Nucleus accumbens (tissue), 56 donors: ENCODE results near the gene MYLIP.

Experiments
- DNase-seq, 56 donors: peaks; one replicate each; lab custom pipeline; 2025; lab: John Stamatoyannopoulos, UW

The MYLIP gene

GRCh38 chr6:16128759-16129622 is at the start of gene MYLIP:
Gene MYLIP, plus strand, starts transcription at chr6:16129086. Its CDS starts 237 bp downstream, at chr6:16129323.
- DNase-seq: peak; percentile 83 to 99 (median 98)

DNA sequence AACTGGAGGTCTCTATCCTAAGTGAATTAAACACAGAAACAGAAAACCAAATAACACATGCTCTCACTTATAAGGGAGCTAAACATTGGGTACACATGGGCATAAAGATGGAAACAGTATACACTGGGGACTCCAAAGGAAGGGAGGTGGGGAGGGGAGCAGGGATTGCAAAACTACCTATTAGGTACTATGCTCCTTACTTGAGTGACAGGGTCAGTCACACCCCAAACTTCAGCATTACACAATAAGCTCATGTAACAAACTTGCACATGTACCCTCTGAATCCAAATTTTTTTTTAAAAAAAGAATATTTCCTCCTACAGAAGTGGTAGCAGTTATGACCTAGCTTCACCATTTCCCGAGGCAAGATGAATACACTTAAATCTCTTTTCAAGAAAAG is 49.5 kb upstream of the MYLIP start:
- no peak for DNase-seq

DNA sequence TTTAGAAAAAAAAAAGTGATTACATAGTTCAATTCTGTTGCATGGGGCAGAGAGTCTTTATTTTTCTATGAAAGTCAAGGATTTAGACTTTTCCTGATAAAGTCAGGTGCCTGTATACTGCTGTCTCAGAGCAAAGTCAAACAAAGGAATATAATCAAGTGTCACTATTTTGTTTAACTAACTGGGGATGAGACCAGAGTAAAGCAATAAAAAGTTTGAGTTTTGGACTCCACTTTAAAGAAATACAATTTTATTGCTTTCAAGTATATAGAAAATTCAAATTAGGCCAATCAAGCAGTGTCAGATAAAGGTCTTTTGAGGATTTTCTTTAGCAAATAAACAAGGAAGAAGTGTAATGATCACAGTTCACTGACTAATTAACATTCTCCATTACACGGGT is 48.7 kb upstream of the MYLIP start:
- DNase-seq: no peak

GRCh38 chr6:16081326-16081725 is 47.6 kb upstream of the MYLIP start:
- DNase-seq: no peak

DNA sequence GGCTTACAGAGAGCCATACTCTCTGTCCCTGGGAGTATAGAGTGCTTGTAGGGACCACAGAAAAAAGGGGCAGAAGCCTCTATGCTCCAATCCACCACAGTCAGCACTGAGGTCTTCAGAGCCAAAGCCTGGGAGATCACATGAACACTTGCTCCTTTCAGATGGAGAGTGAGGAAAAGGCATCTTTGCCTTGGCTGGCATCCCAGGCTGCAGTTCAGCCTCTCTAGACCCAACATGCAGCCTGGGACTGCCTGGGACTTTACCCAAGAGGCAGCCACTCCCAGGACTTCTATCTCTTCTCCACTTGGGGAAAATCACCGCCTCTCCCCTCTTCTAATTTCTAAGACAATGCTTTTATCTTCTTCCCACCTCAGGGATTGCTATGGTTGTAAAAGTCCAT is 46.5 kb upstream of the MYLIP start:
- DNase-seq: peak in 2 of 56 donors; percentile 1 to 2

- no peak for DNase-seq
These were observed 41.9 kb upstream of the MYLIP start for GRCh38 chr6:16086965-16087364.

DNA sequence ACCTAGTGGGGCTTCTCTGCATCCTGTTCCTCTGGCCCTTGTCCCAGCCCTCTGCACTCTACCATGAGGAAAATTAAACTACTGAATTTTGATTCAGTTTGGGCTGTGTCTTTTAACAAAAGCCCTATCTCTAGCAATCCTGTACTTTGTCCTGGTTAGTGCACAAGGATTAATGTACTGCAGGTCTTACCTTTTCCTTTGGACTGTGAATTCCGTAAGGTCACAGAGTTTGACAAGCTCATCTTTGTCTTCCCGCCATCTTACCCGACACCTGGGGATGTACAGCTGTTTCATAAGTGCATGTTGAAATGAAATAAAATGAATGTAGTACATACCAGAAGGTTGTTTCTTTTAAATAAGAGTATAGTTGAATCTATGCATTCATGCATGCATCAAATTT is 41.5 kb upstream of the MYLIP start:
- DNase-seq: no peak

- no peak for DNase-seq
These were observed 40.5 kb upstream of the MYLIP start for GRCh38 chr6:16088409-16088808.

DNA sequence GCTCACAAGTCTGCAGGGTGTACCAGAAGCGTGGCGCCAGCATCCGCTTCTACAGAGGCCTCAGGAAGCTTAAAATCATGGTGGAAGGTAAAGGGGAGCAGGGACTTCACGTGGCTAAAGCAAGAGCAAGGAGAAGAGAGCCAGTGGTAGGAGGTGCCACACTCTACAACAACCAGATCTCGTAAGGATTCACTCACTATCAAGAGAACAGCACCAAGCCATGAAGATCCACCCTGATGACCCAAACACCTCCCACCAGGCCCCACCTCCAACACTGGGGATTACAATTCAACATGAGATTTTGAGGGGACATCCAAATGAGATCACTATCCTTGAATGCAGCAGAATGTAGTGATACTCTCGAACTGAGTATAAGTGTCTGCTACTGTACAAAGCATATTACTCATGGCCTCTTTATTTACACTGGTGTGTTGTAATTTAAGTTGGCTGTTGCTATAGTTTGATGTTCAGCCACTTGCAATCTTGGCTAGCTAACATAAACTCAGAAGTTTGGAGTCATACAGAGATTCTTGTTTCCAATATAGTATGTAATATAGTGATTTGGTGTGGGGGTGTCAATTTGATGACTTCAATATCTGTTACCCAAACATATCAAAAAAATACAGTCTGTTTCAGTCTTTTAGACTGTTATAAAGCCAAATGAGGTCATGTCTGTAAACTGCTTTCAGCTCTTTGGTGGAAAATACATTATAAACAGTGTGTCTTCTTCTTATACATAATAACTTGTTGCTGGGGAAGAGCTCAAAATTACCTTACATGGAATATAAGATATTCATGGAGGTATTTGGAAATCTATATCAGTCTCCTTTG is 39.4 kb upstream of the MYLIP start:
- no peak for DNase-seq

GRCh38 chr6:16090452-16090851 is 38.4 kb upstream of the MYLIP start:
- DNase-seq: no peak

DNA sequence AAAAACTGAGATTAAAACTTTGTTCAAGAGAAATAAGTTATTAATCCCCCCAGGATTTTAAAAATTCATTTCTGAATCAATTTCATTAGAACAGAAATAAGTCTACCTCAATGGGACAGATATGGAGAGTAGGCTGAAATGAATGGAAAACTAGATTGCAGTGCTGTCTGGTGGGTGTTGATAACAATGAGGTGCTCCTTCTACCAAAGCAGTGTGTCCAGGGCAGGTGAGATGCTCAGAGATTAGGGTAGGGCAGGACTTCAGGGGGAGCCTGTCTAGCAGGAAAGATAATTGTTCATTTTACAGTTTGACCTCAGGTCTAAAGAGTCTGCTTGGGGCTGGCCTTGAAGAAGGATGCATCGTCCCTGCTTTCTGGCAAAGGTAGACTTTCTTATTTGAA is 38.0 kb upstream of the MYLIP start:
- no peak for DNase-seq

DNA sequence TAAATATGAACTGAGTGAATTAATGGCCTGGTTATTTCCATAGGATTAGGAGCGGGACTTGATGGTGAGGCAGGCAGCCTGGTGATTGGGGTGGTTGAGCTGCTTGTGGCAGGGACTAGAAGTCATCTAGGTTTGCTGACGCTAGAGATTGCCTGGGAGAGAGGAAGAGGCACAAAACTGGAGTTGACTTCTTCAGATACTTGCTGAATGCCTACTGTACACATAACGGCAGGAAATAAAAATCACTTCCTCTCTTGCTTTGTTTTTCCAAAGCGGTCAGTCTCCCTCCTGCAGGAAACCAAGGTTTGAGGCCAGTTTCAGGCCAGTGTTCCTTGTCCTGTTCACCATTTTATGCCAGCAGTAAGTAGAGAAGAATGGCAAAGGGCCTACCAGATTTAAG is 36.7 kb upstream of the MYLIP start:
- no peak for DNase-seq

- DNase-seq: no peak
These were observed 35.9 kb upstream of the MYLIP start for GRCh38 chr6:16092990-16093389.

GRCh38 chr6:16095180-16095579 is 33.7 kb upstream of the MYLIP start:
- no peak for DNase-seq

- no peak for DNase-seq
These were observed 31.3 kb upstream of the MYLIP start for GRCh38 chr6:16097382-16098171.

GRCh38 chr6:16098211-16098610 is 30.7 kb upstream of the MYLIP start:
- DNase-seq: no peak

- no peak for DNase-seq
These were observed 26.7 kb upstream of the MYLIP start for GRCh38 chr6:16102208-16102607.

GRCh38 chr6:16103722-16104121 is 25.2 kb upstream of the MYLIP start:
- DNase-seq: no peak

DNA sequence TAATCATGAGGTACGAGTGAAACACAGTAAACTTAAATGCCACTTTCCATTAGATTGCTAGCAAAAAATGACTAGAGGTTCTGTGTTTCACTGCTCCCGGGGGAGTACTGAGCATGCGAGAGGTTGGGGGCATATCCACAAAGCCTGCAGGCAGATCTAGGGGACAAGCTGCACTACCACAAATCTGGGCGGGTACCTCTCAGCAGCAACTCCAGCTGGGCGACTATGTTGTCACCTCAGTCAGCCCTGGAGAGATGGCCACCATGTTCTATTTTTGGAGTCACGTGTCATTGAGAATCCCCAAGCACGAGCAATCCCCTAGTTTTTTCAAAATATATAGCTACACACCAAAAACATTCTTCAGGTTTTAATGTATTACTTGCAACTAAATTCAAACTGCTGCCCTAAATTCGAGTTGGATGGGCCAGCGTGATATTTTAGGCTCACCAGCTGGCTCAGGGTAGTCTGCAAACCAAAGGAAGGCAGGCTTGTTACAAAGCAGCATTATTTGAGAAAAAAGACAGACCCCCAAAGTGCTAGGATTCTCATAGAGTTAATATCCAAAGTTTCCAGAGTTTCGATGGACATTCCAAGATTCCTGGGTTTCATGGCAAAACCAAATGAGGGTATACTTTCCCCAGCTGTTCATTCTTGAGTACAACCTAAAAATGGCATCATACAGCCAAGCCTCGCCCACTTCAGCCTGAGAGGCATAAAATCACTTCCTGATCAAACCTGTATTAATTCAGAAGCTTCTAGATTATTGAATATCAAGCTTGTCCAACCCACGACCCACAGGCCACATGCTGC is 24.1 kb upstream of the MYLIP start:
- no peak for DNase-seq

- no peak for DNase-seq
These were observed 23.0 kb upstream of the MYLIP start for GRCh38 chr6:16105854-16106253.
